GM18499 (cell line): ENCODE data around the gene SAP30L.
A peak's percentile ranks its signal among the peaks of the same experiment; 100 is the strongest.

Experiments used
- ATAC-seq: cut with Tn5 transposase; IDR thresholded peaks from one replicate; pipeline ENCODE4 v1.9.1; 2021; ENCODE audit warnings: moderate number of reproducible peaks; ENCODE audit not compliant: insufficient read depth, unreplicated experiment

SAP30L gene

GRCh38 chr5:154479160-154479943, 33.6 kb downstream of the SAP30L start:
- ATAC-seq, result no peak

DNA sequence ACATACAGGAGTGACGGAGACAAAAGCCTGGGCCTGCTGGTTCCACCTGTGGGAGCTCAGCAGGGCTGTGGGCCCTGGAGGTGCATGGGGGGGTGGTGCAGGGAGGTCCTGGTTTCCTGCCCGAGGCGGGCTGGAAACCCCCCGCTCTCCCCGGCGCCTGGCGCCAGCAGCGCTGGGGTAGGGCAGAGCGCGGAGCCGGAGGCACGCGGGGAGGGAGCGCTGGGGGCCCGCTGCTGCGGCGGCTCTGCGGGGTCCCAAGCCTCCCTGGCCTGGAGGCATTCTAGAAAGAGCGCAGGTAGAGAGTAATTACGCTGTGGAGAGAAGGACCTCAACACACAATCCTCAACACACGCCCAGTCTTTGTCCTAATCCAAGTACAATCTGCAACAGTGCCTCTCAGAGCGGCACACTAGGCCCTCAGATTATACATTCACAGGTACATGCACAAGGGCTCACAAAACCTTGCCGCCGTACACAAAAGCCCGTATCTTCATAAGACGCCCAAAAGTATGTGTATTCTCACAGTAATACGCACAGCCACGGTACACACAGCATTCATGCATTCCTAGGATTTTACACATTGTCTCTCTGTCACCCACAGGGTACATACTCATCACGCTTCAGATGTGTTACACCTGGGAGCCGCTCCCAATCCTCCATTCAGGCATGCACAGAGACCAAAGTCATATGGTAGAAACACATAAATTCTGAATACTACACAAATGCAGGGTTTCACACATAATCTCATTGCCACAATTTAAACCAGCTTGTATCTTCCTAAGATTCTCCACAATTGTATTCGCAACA, 34.4 kb downstream of the SAP30L start:
- ATAC-seq, result no peak

- no peak for ATAC-seq
These were observed 35.0 kb downstream of the SAP30L start for GRCh38 chr5:154480847-154481246.

- ATAC-seq, result no peak
These were observed 36.0 kb downstream of the SAP30L start for GRCh38 chr5:154481584-154482381.

DNA sequence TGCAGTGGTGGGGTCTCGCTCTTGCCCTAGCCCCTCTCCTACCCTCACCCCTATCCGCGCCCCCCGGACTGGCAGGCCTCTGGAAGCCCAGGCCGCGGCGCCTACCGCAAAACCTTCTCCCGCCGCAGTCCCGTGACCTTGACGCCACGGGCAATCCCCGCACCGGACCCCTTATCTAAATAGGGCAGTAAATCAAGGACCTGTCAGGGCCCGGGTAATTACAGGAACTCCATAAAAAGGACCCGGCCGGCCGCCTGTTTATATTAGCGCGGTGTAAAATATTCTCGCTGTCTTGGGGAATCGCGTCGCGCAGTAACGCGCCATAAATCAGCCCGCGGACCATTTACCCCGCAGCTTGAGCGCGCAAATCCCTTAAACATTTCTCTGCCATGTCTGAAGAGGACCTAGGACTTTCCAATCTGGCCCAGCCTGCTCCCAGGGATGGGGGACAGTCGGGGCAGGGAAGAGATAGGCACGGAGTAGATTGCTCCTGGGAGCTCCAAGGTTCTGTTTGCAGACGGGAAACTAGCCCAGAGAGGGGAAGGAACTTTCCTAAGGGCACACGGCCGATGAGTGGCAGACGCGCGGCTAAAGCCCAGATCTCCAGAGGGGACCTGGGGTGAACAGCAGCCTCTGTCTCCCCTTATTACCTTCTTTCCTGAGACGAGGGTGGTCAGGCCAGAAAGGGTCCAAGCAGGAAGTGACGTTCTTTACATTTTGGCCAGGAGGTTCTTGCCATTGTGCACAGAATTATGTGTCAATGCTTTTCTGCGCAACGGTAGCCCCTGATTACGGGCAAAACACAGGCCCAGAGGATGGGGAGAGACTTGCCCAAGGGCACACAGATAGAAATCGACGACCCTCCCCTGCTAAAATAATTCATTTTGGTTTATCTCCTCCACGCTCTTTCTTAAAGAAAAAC, 37.0 kb downstream of the SAP30L start:
- ATAC-seq, result no peak

GRCh38 chr5:154483654-154484392, 38.0 kb downstream of the SAP30L start:
- ATAC-seq, result no peak

GRCh38 chr5:154484393-154485095, 38.7 kb downstream of the SAP30L start:
- no peak for ATAC-seq

DNA sequence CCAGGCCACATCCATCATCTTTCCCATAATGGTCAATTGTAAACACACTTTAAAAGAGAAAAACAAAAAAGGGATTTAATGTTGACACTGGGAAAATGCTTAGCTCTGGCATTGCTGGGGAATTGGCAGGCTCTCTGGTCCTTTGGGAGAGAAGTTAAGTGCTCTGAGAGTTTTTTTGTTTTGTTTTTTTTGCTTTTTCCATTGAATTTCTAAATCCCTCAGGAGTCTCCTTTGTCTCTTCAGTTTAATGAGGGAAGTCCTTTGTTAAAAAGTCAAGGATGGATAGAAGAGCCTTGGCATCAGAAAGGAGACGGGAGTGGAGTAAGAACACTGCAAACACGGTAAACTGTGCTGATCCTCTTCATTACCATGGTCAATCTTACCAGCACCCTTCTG, 39.3 kb downstream of the SAP30L start:
- ATAC-seq, result no peak

GRCh38 chr5:154485850-154486426, 40.1 kb downstream of the SAP30L start:
- ATAC-seq, result no peak

DNA sequence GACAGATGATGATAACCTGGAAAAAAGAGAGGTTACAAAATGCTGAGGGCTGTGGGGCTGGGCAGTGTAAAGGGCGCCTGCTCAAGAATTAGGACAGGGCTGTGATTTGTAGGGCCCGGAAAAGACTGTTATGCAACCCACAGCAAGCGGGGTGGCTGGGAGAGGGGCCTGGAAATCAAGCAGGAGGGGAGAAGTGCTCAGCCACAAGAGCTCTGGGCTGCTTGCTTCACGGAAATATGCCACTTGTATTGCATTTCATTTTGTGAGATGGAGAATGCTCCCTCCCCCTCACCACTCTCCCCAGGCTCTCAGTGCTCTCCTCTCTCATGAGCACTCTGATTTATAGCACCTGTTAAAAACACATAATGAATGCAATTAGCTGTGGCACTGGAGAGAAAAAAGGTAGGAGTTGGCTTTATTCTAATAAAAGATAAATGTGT, 40.6 kb downstream of the SAP30L start:
- ATAC-seq, result no peak

DNA sequence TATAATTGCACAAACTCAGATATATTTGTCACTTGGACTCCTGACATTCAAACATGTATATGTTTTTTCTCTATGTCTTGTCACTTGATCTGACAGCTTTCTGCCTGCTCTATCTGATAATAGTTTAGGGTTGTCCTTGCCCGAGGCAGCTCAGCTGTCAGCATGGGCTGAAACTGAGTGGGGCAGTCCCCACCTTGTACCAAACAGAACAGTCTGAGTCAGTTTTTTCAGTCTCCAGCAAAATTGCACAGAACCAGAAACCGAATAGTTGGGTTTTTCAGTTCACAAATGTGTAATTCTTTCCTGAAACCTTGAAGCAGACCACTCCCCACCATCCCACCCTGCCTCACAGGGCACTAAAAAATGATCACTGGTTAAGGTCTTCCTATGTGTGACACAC, 41.7 kb downstream of the SAP30L start:
- peak; percentile 81 for ATAC-seq

- no peak for ATAC-seq
These were observed 46.1 kb downstream of the SAP30L start for GRCh38 chr5:154491941-154492340.

DNA sequence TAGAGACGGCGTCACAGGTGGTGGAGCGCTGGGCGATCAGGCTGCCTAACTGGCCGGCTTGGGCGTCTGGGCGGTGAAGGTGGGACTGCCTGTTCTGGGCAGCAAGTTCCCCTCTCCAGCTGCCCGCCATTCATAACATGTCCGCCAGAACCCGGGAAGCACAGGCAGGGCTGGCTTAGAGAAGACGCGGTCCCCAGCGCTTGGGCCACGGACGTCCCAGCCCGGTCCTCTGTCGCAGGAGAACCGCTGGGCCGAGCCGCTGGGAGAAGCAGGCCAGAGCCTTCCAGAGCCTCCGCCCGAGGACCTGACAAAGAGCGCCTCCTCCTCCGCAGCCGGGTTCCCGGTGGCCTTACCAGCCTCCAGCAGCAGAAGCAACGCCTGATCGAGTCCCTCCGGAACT, 47.5 kb downstream of the SAP30L start:
- no peak for ATAC-seq

- no peak for ATAC-seq
These were observed 48.2 kb downstream of the SAP30L start for GRCh38 chr5:154494036-154494435.

GRCh38 chr5:154498591-154498990, 52.8 kb downstream of the SAP30L start:
- no peak for ATAC-seq

GRCh38 chr5:154498994-154499393, 53.2 kb downstream of the SAP30L start:
- ATAC-seq, result no peak

GRCh38 chr5:154501566-154501965, 55.8 kb downstream of the SAP30L start:
- no peak for ATAC-seq

DNA sequence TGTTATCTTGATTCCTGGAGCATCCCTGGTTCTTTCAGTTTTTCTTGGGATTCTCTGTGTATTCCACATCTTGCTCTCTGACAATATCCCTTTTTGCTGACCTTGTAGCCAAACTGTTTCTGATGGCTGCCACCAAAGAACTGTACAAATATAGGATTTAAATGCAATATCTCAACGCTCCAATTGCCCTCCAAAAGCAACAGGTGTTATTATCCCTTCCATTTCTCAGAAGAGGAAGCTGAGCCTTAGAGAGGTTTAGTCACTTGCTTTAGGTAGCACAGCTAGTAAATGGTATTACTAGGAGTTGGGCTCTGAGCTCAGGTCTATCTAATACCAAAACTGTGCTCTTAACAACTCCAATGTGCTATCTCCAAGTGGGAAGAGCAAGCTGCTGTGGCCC, 56.4 kb downstream of the SAP30L start:
- no peak for ATAC-seq
